SK-N-SH (cell line): ENCODE measurements around the gene SNCAIP.

Source experiments
- TF ChIP-seq, protein P1 (sequence below): IDR thresholded peaks from 2 replicates; pipeline ENCODE4 v1.4.0; 2012; ENCODE audit warnings: low read depth
- TF ChIP-seq, protein P2 (sequence below): IDR thresholded peaks from 2 replicates; pipeline ENCODE4 v1.6.1; 2012; ENCODE audit warnings: mild to moderate bottlenecking, low read depth, low read length, moderate library complexity

DNA sequence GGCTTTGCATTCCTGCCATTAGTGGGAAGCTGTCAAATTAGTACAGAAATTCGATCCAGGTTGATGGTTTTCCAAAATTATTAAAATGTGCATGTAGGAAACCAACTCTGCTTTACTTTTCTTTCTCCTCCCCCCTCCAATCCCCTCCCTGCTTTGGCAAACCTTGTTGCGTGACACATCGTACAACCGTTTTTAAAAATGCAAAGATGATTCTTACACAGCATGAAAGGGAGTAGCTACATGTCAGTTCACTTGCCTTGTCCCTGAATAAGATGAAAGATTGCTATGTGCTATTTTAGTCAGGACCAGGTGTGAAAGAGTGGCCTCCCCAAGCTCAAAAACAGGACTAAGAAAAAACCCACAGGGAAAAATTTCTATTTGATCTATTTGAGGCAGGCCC, 11.7 kb downstream of the SNCAIP start:
- TF ChIP-seq, protein P1, sequence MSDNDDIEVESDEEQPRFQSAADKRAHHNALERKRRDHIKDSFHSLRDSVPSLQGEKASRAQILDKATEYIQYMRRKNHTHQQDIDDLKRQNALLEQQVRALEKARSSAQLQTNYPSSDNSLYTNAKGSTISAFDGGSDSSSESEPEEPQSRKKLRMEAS = no peak
- TF ChIP-seq, protein P2, sequence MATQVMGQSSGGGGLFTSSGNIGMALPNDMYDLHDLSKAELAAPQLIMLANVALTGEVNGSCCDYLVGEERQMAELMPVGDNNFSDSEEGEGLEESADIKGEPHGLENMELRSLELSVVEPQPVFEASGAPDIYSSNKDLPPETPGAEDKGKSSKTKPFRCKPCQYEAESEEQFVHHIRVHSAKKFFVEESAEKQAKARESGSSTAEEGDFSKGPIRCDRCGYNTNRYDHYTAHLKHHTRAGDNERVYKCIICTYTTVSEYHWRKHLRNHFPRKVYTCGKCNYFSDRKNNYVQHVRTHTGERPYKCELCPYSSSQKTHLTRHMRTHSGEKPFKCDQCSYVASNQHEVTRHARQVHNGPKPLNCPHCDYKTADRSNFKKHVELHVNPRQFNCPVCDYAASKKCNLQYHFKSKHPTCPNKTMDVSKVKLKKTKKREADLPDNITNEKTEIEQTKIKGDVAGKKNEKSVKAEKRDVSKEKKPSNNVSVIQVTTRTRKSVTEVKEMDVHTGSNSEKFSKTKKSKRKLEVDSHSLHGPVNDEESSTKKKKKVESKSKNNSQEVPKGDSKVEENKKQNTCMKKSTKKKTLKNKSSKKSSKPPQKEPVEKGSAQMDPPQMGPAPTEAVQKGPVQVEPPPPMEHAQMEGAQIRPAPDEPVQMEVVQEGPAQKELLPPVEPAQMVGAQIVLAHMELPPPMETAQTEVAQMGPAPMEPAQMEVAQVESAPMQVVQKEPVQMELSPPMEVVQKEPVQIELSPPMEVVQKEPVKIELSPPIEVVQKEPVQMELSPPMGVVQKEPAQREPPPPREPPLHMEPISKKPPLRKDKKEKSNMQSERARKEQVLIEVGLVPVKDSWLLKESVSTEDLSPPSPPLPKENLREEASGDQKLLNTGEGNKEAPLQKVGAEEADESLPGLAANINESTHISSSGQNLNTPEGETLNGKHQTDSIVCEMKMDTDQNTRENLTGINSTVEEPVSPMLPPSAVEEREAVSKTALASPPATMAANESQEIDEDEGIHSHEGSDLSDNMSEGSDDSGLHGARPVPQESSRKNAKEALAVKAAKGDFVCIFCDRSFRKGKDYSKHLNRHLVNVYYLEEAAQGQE = no peak
